Left hindlimb (tissue), 1 donor: Measurements from ENCODE around the gene SAA1.

Experiments
- DNase-seq: peaks from one replicate; pipeline ENCODE4 v3.0.0-alpha.2; 2018

The SAA1 gene

GRCh38 chr11:18312663-18313420, 46.8 kb downstream of the SAA1 start:
- DNase-seq: no peak

DNA sequence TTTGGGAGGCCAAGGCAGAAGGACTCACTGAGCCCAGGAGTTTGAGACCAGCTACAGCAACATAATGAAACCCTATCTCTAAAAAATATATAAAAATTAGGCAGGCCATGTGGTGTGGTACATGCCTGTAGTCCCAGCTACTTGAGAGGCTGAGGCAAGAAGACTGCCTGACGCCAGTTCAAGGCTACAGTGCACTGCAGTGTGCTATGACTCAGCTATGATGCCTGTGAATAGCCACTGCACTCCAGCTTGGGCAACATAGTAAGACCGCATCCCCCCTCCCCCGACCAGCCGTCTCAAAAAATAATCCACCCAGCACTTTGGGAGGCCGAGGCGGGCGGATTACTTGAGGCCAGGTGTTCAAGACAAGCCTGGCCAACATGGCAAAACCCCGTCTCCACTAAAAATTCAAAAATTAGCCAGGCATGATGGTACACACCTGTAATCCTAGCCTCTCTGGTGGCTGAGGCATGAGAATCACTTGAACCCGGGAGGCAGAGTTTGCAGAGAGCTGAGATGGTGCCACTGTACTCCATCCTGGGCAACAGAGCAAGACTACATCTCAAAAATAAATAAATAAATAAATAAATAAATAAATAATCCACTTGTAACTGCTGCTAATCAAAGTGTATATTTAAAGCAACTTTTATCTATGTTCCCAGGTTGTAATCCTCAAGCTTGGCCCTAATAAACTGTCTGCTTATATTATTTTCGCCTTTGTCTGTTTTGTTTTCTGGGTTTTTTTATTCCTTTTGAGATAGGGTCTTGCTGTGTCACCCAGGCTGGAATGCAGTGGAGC, 48.1 kb downstream of the SAA1 start:
- DNase-seq: no peak

GRCh38 chr11:18314784-18315523, 48.9 kb downstream of the SAA1 start:
- DNase-seq: no peak

GRCh38 chr11:18315893-18316292, 49.8 kb downstream of the SAA1 start:
- DNase-seq: no peak

GRCh38 chr11:18317551-18317950, 51.5 kb downstream of the SAA1 start:
- no peak for DNase-seq
